ENCODE measurements around the gene SYT4.
"Not testable (repeated sequence)": the region's sequence is repeated elsewhere in the genome, so short reads cannot be mapped to it uniquely, and the experiment has no call there.

The SYT4 gene, protein sequence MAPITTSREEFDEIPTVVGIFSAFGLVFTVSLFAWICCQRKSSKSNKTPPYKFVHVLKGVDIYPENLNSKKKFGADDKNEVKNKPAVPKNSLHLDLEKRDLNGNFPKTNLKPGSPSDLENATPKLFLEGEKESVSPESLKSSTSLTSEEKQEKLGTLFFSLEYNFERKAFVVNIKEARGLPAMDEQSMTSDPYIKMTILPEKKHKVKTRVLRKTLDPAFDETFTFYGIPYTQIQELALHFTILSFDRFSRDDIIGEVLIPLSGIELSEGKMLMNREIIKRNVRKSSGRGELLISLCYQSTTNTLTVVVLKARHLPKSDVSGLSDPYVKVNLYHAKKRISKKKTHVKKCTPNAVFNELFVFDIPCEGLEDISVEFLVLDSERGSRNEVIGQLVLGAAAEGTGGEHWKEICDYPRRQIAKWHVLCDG

DNA sequence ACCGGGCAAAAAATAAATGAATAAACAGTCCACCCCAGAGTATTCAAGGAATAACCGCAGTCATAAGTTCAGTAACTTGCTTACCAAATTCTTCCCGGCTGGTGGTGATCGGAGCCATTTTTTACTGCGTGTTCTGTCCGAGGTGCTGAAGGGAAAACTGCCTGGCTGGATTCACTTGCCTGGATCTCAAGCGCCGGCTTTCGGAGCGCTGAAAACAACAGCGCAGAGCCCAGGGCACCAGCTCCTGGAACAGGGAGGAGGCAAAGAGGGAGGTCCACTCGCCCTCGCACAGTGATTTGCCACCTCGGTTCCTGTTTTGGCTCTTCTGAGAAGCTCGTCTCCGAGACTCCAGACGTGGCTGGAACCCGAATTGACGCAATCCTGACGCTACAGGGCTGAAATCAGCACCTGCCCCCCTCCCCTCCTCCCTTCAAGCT, at the start of gene SYT4:
SYT4 (minus strand) TSS at position 327 of the 437 bp plus-strand sequence; CDS start at position 118, 209 bp downstream.
- in situ Hi-C loops (cut with MboI; ENCODE audit: low pct_unique_long_range_greater_than_20kb, low sequenced_read_pairs, unreplicated experiment): no loop called here

GRCh38 chr18:43322132-43322531, 44.8 kb upstream of the SYT4 start:
- TF ChIP-seq, protein P1, sequence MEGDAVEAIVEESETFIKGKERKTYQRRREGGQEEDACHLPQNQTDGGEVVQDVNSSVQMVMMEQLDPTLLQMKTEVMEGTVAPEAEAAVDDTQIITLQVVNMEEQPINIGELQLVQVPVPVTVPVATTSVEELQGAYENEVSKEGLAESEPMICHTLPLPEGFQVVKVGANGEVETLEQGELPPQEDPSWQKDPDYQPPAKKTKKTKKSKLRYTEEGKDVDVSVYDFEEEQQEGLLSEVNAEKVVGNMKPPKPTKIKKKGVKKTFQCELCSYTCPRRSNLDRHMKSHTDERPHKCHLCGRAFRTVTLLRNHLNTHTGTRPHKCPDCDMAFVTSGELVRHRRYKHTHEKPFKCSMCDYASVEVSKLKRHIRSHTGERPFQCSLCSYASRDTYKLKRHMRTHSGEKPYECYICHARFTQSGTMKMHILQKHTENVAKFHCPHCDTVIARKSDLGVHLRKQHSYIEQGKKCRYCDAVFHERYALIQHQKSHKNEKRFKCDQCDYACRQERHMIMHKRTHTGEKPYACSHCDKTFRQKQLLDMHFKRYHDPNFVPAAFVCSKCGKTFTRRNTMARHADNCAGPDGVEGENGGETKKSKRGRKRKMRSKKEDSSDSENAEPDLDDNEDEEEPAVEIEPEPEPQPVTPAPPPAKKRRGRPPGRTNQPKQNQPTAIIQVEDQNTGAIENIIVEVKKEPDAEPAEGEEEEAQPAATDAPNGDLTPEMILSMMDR (IDR thresholded peaks at IDR 0.05; ENCODE audit: extremely low read depth, insufficient read depth, missing control alignments): no peak
- in situ Hi-C loops (cut with MboI; ENCODE audit: low pct_unique_long_range_greater_than_20kb, low sequenced_read_pairs, unreplicated experiment): no loop called here
- DNase-seq (ENCODE audit: low spot score): no peak

More for the DNA sequence above, at the start of gene SYT4:
- DNase-seq (ENCODE audit: low spot score): no peak
- TF ChIP-seq, protein P1 (IDR thresholded peaks at IDR 0.05; ENCODE audit: extremely low read depth, insufficient read depth, missing control alignments): no peak

- in situ Hi-C loops (cut with MboI; ENCODE audit: low pct_unique_long_range_greater_than_20kb, low sequenced_read_pairs, unreplicated experiment): no loop called here
- TF ChIP-seq, protein P1 (IDR thresholded peaks at IDR 0.05; ENCODE audit: extremely low read depth, insufficient read depth, missing control alignments): no peak
- DNase-seq (ENCODE audit: low spot score): no peak
Observed at GRCh38 chr18:43314941-43315340, 37.7 kb upstream of the SYT4 start.

- in situ Hi-C loops (cut with MboI; ENCODE audit: low pct_unique_long_range_greater_than_20kb, low sequenced_read_pairs, unreplicated experiment): no loop called here
- DNase-seq (ENCODE audit: low spot score): no peak
- TF ChIP-seq, protein P1 (IDR thresholded peaks at IDR 0.05; ENCODE audit: extremely low read depth, insufficient read depth, missing control alignments): no peak
Observed at GRCh38 chr18:43312891-43313290, 35.6 kb upstream of the SYT4 start.

GRCh38 chr18:43310239-43310638, 32.9 kb upstream of the SYT4 start:
- in situ Hi-C loops (cut with MboI; ENCODE audit: low pct_unique_long_range_greater_than_20kb, low sequenced_read_pairs, unreplicated experiment): no loop called here
- DNase-seq (ENCODE audit: low spot score): no peak
- TF ChIP-seq, protein P1 (IDR thresholded peaks at IDR 0.05; ENCODE audit: extremely low read depth, insufficient read depth, missing control alignments): no peak

- DNase-seq (ENCODE audit: low spot score): no peak
- TF ChIP-seq, protein P1 (IDR thresholded peaks at IDR 0.05; ENCODE audit: extremely low read depth, insufficient read depth, missing control alignments): no peak
- in situ Hi-C loops (cut with MboI; ENCODE audit: low pct_unique_long_range_greater_than_20kb, low sequenced_read_pairs, unreplicated experiment): no loop called here
Observed at GRCh38 chr18:43303376-43303775, 26.1 kb upstream of the SYT4 start.

- DNase-seq (ENCODE audit: low spot score); in situ Hi-C loops (cut with MboI; ENCODE audit: low pct_unique_long_range_greater_than_20kb, low sequenced_read_pairs, unreplicated experiment): not testable (repeated sequence)
Observed at GRCh38 chr18:43286187-43286586, 8.9 kb upstream of the SYT4 start.
